DND-41 (cell line): ENCODE measurements around the gene AKNA.

ENCODE experiments used
- ATAC-seq: fragments of 200-7000 bp; cut with Tn5 transposase; 3 replicates; pipeline ENCODE4 v1.9.1; 2021; ENCODE audit warnings: low read depth; ENCODE audit not compliant: insufficient read depth
- DNase-seq: peaks from one replicate; pipeline ENCODE4 v3.0.0-alpha.2; 2020
- H2AFZ ChIP-seq: 2 replicates; pipeline ENCODE4 v1.6.0; 2012; ENCODE audit warnings: low read depth, low read length
- H3K27ac ChIP-seq: 2 replicates; pipeline ENCODE4 v1.5.1; 2012; ENCODE audit warnings: low read length, inconsistent platforms
- H3K27me3 ChIP-seq: fragments of 200-600 bp; sonication (generic); 2 replicates; pipeline ENCODE4 v1.6.0; 2012; ENCODE audit warnings: low read length, mild to moderate bottlenecking, inconsistent platforms; ENCODE audit not compliant: insufficient read depth, poor library complexity
- H3K36me3 ChIP-seq: 2 replicates; pipeline ENCODE4 v1.5.1; 2012; ENCODE audit warnings: low read length, inconsistent platforms; ENCODE audit not compliant: insufficient read depth
- H3K4me1 ChIP-seq: 2 replicates; pipeline ENCODE4 v1.5.1; 2012; ENCODE audit warnings: mild to moderate bottlenecking, low read length; ENCODE audit not compliant: insufficient read depth
- H3K4me2 ChIP-seq: 2 replicates; pipeline ENCODE4 v1.6.0; 2012; ENCODE audit warnings: mild to moderate bottlenecking, moderate library complexity, low read length, inconsistent platforms; ENCODE audit not compliant: insufficient read depth
- H3K4me3 ChIP-seq, 2 experiments: fragments of 200-600 bp in 1 of 2; shearing (Covaris generic) in 1 of 2; 2 replicates each; pipeline ENCODE4 v1.5.1; 2012 to 2016; ENCODE audit warnings: inconsistent platforms in 2 of 2, low read length in 2 of 2, mild to moderate bottlenecking in 2 of 2, low read depth in 1 of 2, moderate library complexity in 1 of 2
- H3K79me2 ChIP-seq: 2 replicates; pipeline ENCODE4 v1.6.0; 2012; ENCODE audit warnings: low read length, inconsistent platforms; ENCODE audit not compliant: insufficient read depth
- H3K9ac ChIP-seq: 2 replicates; pipeline ENCODE4 v1.6.0; 2012; ENCODE audit warnings: low read depth, mild to moderate bottlenecking, inconsistent platforms, low read length, moderate library complexity
- H3K9me3 ChIP-seq: 2 replicates; pipeline ENCODE4 v1.5.1; 2012; ENCODE audit warnings: low read length, moderate library complexity, mild to moderate bottlenecking, inconsistent platforms; ENCODE audit not compliant: insufficient read depth, severe bottlenecking
- H4K20me1 ChIP-seq: 2 replicates; pipeline ENCODE4 v1.6.0; 2012; ENCODE audit warnings: low read length; ENCODE audit not compliant: insufficient read depth
- CTCF ChIP-seq: IDR thresholded peaks from 2 replicates; pipeline ENCODE4 v1.5.1; 2012; ENCODE audit warnings: borderline replicate concordance, low read length, moderate library complexity, mild to moderate bottlenecking; ENCODE audit not compliant: poor library complexity, severe bottlenecking; ENCODE audit errors: extremely low read depth
- EZH2 ChIP-seq: IDR thresholded peaks from 3 replicates; pipeline ENCODE4 v1.6.1; 2012; ENCODE audit warnings: borderline replicate concordance, low read depth, mild to moderate bottlenecking, moderate library complexity, low read length, inconsistent platforms; ENCODE audit not compliant: severe bottlenecking

The AKNA gene

GRCh38 chr9:114416290-114416689, 28.5 kb upstream of the AKNA start:
- TF ChIP-seq EZH2 = no peak
- TF ChIP-seq CTCF = no peak
- no peak overlapping the region for H2AFZ ChIP-seq
- DNase-seq (no peak), ATAC-seq (no peak)
- no peaks in the 10 kb centered on the region for H4K20me1 ChIP-seq
- H3K79me2 ChIP-seq = no peaks in the 10 kb centered on the region
- no peak overlapping the region for H3K9ac ChIP-seq
- no peaks in the 10 kb centered on the region for H3K9me3 ChIP-seq
- H3K27me3 ChIP-seq = no peaks in the 10 kb centered on the region
- H3K36me3 ChIP-seq = no peaks in the 10 kb centered on the region
- H3K4me1 ChIP-seq = no peaks in the 10 kb centered on the region
- no peak overlapping the region for H3K27ac ChIP-seq
- no peak overlapping the region for H3K4me2 ChIP-seq
- no peak overlapping the region for H3K4me3 ChIP-seq

DNA sequence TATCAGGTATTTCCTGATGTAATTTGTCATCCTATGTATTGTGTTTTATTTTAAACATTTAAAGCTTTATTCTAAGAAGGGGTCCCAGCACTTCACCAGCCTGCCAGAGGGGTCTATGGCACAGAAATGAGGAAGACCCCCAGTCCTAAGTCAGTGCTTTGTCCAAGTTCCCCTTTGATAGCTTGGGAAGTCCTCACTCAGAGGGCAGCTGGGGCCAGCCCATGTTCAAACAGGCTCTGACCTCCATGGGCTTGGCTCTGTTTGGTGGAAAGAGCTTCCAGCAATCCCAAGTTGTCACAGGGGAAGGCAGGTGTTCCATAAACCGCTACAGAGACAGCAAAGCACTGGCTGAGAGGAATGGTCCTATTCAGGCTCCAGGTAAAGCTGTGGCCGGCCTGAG, 26.6 kb upstream of the AKNA start:
- no peak overlapping the region for H3K4me2 ChIP-seq
- TF ChIP-seq CTCF (no peak), EZH2 (no peak)
- H3K9me3 ChIP-seq = no peaks in the 10 kb centered on the region
- no peak overlapping the region for H2AFZ ChIP-seq
- H4K20me1 ChIP-seq = no peaks in the 10 kb centered on the region
- no peaks in the 10 kb centered on the region for H3K4me1 ChIP-seq
- H3K4me3 ChIP-seq = no peak overlapping the region
- H3K79me2 ChIP-seq = no peaks in the 10 kb centered on the region
- H3K9ac ChIP-seq = no peak overlapping the region
- no peak overlapping the region for H3K27ac ChIP-seq
- no peaks in the 10 kb centered on the region for H3K36me3 ChIP-seq
- ATAC-seq = no peak
- no peak for DNase-seq
- no peaks in the 10 kb centered on the region for H3K27me3 ChIP-seq

DNA sequence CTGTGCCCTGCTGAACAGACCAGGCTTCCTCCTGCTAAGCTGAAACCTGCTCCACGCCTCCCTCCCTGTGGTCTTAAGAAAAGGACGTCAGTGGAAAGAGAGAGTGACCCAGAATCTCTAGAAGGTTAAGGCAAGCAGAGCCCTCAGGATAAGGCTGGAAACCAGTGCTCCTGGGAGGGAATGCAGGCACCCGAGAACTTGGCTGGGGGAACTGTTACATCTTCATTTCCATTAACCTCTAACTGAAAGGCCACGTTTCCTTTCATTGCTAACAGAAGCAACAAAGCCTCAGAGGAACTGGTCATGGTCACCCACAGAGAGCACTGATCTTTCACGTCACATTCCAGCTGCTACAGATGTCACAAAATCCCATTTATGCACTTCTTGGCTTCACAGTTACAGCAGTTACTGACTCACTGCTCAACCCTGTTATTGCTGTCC, 26.1 kb upstream of the AKNA start:
- Histone ChIP-seq H3K9me3 (no peaks in the 10 kb centered on the region), H3K4me2 (no peak overlapping the region), H3K27ac (no peak overlapping the region), H3K27me3 (no peaks in the 10 kb centered on the region), H3K4me1 (no peaks in the 10 kb centered on the region), H3K79me2 (no peaks in the 10 kb centered on the region), H3K36me3 (no peaks in the 10 kb centered on the region), H4K20me1 (no peaks in the 10 kb centered on the region), H2AFZ (no peak overlapping the region), H3K4me3 (no peak overlapping the region), H3K9ac (no peak overlapping the region)
- ATAC-seq = no peak
- TF ChIP-seq CTCF (no peak), EZH2 (no peak)
- no peak for DNase-seq
